Common myeloid progenitor, CD34-positive (primary cell): ENCODE data around the gene NAA30.

ENCODE experiments used
- CTCF ChIA-PET: fragments of 350-600 bp; sonication (Branson Sonifier 250); formaldehyde crosslinking; loops from one replicate; lab custom pipeline; 2021; ENCODE audit warnings: antibody characterized with exemption; lab: Charles Lee
- POLR2A ChIA-PET: fragments of 350-600 bp; sonication (Branson Sonifier 250); formaldehyde crosslinking; loops from one replicate; lab custom pipeline; 2021; ENCODE audit warnings: antibody characterized with exemption; lab: Charles Lee
- DNase-seq, 3 donors: peaks; one replicate each; pipeline versions ENCODE4 v3.0.0 to v3.0.0-alpha.2; 2013
- H3K27ac ChIP-seq, 2 experiments: 1 replicate in 1 of 2; 2 replicates in 1 of 2; pipeline ENCODE4 v1.7.0; 2013; ENCODE audit warnings: inconsistent platforms in 2 of 2, low read length in 2 of 2, mild to moderate bottlenecking in 2 of 2, low read depth in 1 of 2, moderate library complexity in 1 of 2; ENCODE audit not compliant: severe bottlenecking in 2 of 2, insufficient read depth in 1 of 2, poor library complexity in 1 of 2
- H3K27me3 ChIP-seq, 5 experiments: replicated peaks in 2 of 5; 1 replicate in 3 of 5; 2 replicates in 2 of 5; pipeline versions ENCODE4 v1.6.1 to v1.7.0; 2013; ENCODE audit warnings: low read length in 4 of 5, mild to moderate bottlenecking in 2 of 5, moderate library complexity in 2 of 5, inconsistent platforms in 1 of 5; ENCODE audit not compliant: insufficient read depth in 5 of 5, control insufficient read depth in 4 of 5
- H3K36me3 ChIP-seq, 4 experiments: 1 replicate in 2 of 4; 2 replicates in 2 of 4; pipeline versions ENCODE4 v1.6.1 to v1.7.0; 2013; ENCODE audit warnings: low read length in 3 of 4, control low read depth in 1 of 4, mild to moderate bottlenecking in 1 of 4; ENCODE audit not compliant: control insufficient read depth in 4 of 4, insufficient read depth in 4 of 4
- H3K4me1 ChIP-seq, 4 experiments: 1 replicate in 3 of 4; 2 replicates in 1 of 4; pipeline versions ENCODE4 v1.6.1 to v1.7.1; 2013; ENCODE audit warnings: low read length in 3 of 4, mild to moderate bottlenecking in 3 of 4, control low read depth in 1 of 4, inconsistent platforms in 1 of 4, moderate library complexity in 1 of 4; ENCODE audit not compliant: control insufficient read depth in 4 of 4, insufficient read depth in 4 of 4; ENCODE audit errors: control extremely low read depth in 1 of 4
- H3K4me3 ChIP-seq, 7 experiments: 1 replicate in 4 of 7; 2 replicates in 3 of 7; pipeline versions ENCODE4 v1.5.1 to v1.7.0; 2013; ENCODE audit warnings: mild to moderate bottlenecking in 7 of 7, low read length in 6 of 7, moderate library complexity in 6 of 7, inconsistent platforms in 2 of 7, low read depth in 2 of 7, control low read depth in 1 of 7; ENCODE audit not compliant: insufficient read depth in 4 of 7, control insufficient read depth in 1 of 7; ENCODE audit errors: extremely low read depth in 1 of 7
- H3K9me3 ChIP-seq, 5 experiments: 1 replicate in 4 of 5; 2 replicates in 1 of 5; pipeline versions ENCODE4 v1.6.1 to v1.7.1; 2013; ENCODE audit warnings: low read length in 4 of 5, mild to moderate bottlenecking in 2 of 5, inconsistent platforms in 1 of 5, low read depth in 1 of 5, moderate library complexity in 1 of 5; ENCODE audit not compliant: control insufficient read depth in 4 of 5, insufficient read depth in 2 of 5; ENCODE audit errors: control extremely low read depth in 1 of 5
- WGBS: methylation state at CpG from one replicate; pipeline ENCODE4 v1.1.5; 2013; ENCODE audit not compliant: insufficient coverage; 5-methylcytosine and 5-hydroxymethylcytosine counted together

The NAA30 gene

DNA sequence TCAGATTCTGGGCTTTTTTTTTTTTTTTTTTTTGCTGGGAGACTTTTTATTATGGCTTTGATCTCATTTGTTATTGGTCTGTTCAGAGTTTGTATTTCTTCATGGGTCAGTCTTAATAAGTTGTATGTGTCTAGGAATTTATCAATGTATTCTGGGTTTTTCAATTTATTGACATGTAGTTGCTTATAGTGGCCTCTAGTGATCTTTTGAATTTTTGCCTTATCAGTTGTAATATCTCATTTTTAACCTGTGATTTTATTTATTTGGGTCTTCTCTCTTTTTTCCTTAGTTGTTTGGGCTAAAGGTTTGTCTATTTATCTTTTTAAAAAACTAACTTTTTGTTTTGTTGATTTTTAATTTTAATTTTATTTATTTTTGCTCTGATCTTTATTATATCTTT lies 45.5 kb downstream of the NAA30 start:
- H3K27ac ChIP-seq: no peak overlapping the region
- ChIA-PET POLR2A (no interaction called here), CTCF (no interaction called here)
- no peaks in the 10 kb centered on the region for H3K36me3 ChIP-seq
- DNase-seq: no peak
- H3K4me3 ChIP-seq: no peak overlapping the region
- peaks cover 0 to 4% (median 0%) of the 10 kb centered on the region in 5 experiments for H3K9me3 ChIP-seq
- peaks cover 0 to 2% (median 0%) of the 10 kb centered on the region in 5 experiments for H3K27me3 ChIP-seq
- no peaks in the 10 kb centered on the region for H3K4me1 ChIP-seq

DNA sequence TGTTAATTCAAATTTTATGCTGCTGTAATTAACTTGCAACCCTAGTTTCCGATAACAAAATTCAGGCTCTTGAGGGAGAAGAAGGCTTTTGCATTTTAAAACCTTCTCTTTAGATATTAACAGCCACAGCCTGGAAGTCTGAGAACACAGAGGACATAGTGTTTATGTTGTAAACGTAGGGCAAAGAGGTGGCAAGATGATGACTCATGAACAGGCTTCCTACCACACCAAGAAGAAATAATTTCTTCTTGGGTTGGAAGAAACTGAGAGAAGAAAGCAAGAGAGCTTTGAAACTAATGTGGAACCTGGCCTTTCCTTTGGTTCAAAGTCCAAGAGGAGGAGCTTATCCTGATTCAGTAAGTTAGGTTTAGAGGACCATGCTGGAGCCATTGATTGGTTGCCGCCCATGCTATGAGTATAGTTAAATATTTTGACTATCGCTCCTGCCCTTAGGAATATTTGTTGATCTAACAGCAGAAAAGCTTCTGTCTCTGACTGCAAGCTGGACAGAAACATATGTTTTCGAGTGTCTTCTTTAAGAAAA lies 71.5 kb downstream of the NAA30 start:
- no peaks in the 10 kb centered on the region for H3K36me3 ChIP-seq
- ChIA-PET POLR2A (no interaction called here), CTCF (no interaction called here)
- WGBS: 97% methylated on average over 3 of the region's 5 CpGs
- no peaks in the 10 kb centered on the region for H3K9me3 ChIP-seq
- H3K4me3 ChIP-seq: no peak overlapping the region
- no peak overlapping the region for H3K27ac ChIP-seq
- H3K27me3 ChIP-seq: no peaks in the 10 kb centered on the region
- no peaks in the 10 kb centered on the region for H3K4me1 ChIP-seq
- DNase-seq: no peak

DNA sequence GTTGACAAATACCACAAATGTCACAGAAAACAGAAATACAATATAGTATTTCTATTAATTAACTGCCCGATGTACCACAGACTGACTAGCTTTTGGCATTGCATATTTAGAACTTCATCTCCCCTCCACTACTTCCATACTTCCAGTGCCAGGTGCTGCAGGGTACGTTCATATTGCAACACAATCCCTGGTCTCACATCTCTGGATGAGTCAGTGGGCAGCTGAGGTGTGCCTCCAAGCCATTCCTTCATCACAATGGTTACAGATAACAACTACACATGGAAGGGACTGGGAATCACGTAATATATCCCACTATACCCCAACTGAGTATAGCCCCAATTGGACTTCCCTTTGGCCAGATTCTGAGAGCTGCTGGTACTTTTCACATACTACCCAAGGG lies 72.2 kb downstream of the NAA30 start:
- ChIA-PET POLR2A (no interaction called here), CTCF (no interaction called here)
- 100% methylated on average over 2 of the region's 3 CpGs for WGBS

DNA sequence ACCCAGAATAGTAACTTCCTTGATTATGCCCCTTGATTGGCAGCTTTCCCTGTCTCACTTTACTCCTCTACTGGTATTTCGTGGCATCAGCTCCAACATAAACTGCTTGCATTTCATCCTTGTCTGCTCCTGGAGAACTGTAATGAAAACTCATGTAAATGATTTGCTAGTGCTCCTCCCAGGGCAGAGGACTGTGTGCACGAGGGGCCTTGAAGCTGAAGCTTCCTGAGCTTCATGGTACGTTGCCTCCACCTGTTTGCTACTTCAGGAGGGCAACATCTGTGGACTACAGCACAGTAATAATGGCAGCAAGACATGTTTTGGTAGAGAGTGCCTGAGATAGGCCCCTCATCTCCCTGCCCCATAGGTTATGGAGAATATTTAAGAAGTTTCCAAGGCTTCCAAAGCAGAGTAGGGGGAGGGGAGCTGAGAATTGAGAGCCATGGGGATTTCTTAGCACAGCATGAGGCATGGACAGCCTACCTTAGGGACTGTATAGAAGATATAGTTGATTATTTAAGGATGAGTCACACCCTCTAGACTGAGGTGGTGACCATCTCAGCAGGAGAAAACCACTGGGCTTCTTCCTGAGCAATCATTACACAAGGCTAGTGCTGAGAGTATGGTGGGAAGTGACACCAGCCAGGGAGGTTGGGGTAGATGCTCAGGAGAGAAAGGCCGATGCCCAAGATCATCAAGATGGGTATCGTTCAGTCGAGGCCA lies 73.8 kb downstream of the NAA30 start:
- CTCF ChIA-PET: no interaction called here
- Histone ChIP-seq H3K27ac (no peak overlapping the region), H3K9me3 (no peaks in the 10 kb centered on the region), H3K36me3 (no peaks in the 10 kb centered on the region), H3K27me3 (peaks cover 0 to 2% (median 0%) of the 10 kb centered on the region in 5 experiments), H3K4me1 (no peaks in the 10 kb centered on the region), H3K4me3 (no peak overlapping the region)
- 78% methylated on average over 3 of the region's 6 CpGs for WGBS
- POLR2A ChIA-PET: no interaction called here
- DNase-seq: no peak

More for the DNA sequence above, 72.2 kb downstream of the NAA30 start:
- no peak for DNase-seq
- H3K4me1 ChIP-seq: no peaks in the 10 kb centered on the region
- no peaks in the 10 kb centered on the region for H3K36me3 ChIP-seq
- H3K9me3 ChIP-seq: no peaks in the 10 kb centered on the region
- no peak overlapping the region for H3K4me3 ChIP-seq
- no peak overlapping the region for H3K27ac ChIP-seq
- no peaks in the 10 kb centered on the region for H3K27me3 ChIP-seq
